Large intestine (tissue), 12 donors: ENCODE measurements around the gene FOXI1. TPM values are rescaled to one million over a fixed set of nuclear protein-coding genes. Genes with fewer than 3 reads are reported as not detected.

Source experiments
- DNase-seq, 2 donors: peaks; one replicate each; pipeline versions ENCODE4 v3.0.0 to v3.0.0-alpha.2; 2013
- H3K27ac ChIP-seq: one replicate; pipeline ENCODE4 v1.5.1; 2013; ENCODE audit warnings: low read length
- H3K27me3 ChIP-seq: 2 replicates; pipeline ENCODE4 v1.6.1; 2013; ENCODE audit warnings: low read length; ENCODE audit not compliant: control insufficient read depth, insufficient read depth
- H3K36me3 ChIP-seq: 2 replicates; pipeline ENCODE4 v1.6.1; 2013; ENCODE audit warnings: low read length; ENCODE audit not compliant: control insufficient read depth, insufficient read depth
- H3K4me1 ChIP-seq: one replicate; pipeline ENCODE4 v1.6.1; 2013; ENCODE audit warnings: low read length; ENCODE audit not compliant: control insufficient read depth, insufficient read depth
- H3K4me3 ChIP-seq: one replicate; pipeline ENCODE4 v1.5.1; 2013; ENCODE audit warnings: low read length
- H3K9me3 ChIP-seq: one replicate; pipeline ENCODE4 v1.6.1; 2013; ENCODE audit warnings: mild to moderate bottlenecking, low read depth, low read length, moderate library complexity; ENCODE audit not compliant: control insufficient read depth
- WGBS: methylation state at CpG from one replicate; pipeline ENCODE4 v1.1.5; 2013; ENCODE audit warnings: low lambda C conversion rate; ENCODE audit not compliant: insufficient coverage; 5-methylcytosine and 5-hydroxymethylcytosine counted together
- long read RNA-seq, 11 donors: transcript quantifications; one replicate each; lab custom pipeline, GENCODE V29; 2026
- polyA plus RNA-seq: library from polyadenylated mRNA; unstranded; fragments of 120-200 nt; gene quantifications from one replicate; pipeline ENCODE4 v1.2.1, GENCODE V29; 2013

The FOXI1 gene
- polyA plus RNA-seq: 0.03 TPM
- long read RNA-seq, donor 1: 0 reads
- long read RNA-seq, donor 2: 0 reads
- long read RNA-seq, donor 3: 0 reads
- long read RNA-seq, donor 4: 0 reads
- long read RNA-seq, donor 5: 0 reads
- long read RNA-seq, donor 6: 0 reads
- long read RNA-seq, donor 7: 0 reads
- long read RNA-seq, donor 8: 0 reads
- long read RNA-seq, donor 9: 0 reads
- long read RNA-seq, donor 10: 0 reads
- long read RNA-seq, donor 11: 0 reads

- Histone ChIP-seq H3K4me3 (no peak within 1 kb of the TSS), H3K9me3 (no peaks in the 10 kb centered on the region), H3K27me3 (no peaks in the 10 kb centered on the region), H3K4me1 (no peaks in the 10 kb centered on the region), H3K36me3 (no peaks in the 10 kb centered on the region), H3K27ac (no peak within 1 kb of the TSS)
- 14% methylated on average over 1 of the region's 53 CpGs for WGBS
- DNase-seq: peak in 1 of 2 donors; percentile 7
Measured at GRCh38 chr5:170105642-170106611, at the start of gene FOXI1. Gene FOXI1, plus strand, starts transcription at chr5:170105897. Its CDS starts 61 bp downstream, at chr5:170105958.

- no peak overlapping the region for H3K4me3 ChIP-seq
- no CpG with 5 or more reads among the region's 11 CpGs for WGBS
- no peak overlapping the region for H3K27ac ChIP-seq
- H3K27me3 ChIP-seq: no peaks in the 10 kb centered on the region
- no peaks in the 10 kb centered on the region for H3K36me3 ChIP-seq
- H3K9me3 ChIP-seq: no peaks in the 10 kb centered on the region
- no peaks in the 10 kb centered on the region for H3K4me1 ChIP-seq
- DNase-seq: no peak
Measured at GRCh38 chr5:170056561-170057267, 49.0 kb upstream of the FOXI1 start.

- Histone ChIP-seq H3K27me3 (no peaks in the 10 kb centered on the region), H3K27ac (no peak overlapping the region), H3K4me3 (no peak overlapping the region), H3K4me1 (no peaks in the 10 kb centered on the region), H3K9me3 (no peaks in the 10 kb centered on the region), H3K36me3 (no peaks in the 10 kb centered on the region)
- no peak for DNase-seq
- no CpG with 5 or more reads among the region's 11 CpGs for WGBS
Measured at GRCh38 chr5:170057311-170057710, 48.4 kb upstream of the FOXI1 start.

GRCh38 chr5:170059221-170059620 is 46.5 kb upstream of the FOXI1 start:
- Histone ChIP-seq H3K4me3 (no peak overlapping the region), H3K27me3 (no peaks in the 10 kb centered on the region), H3K4me1 (no peaks in the 10 kb centered on the region), H3K9me3 (no peaks in the 10 kb centered on the region), H3K27ac (no peak overlapping the region), H3K36me3 (no peaks in the 10 kb centered on the region)
- no peak for DNase-seq
- no CpG with 5 or more reads among the region's 1 CpG for WGBS

- Histone ChIP-seq H3K4me3 (no peak overlapping the region), H3K27me3 (no peaks in the 10 kb centered on the region), H3K36me3 (no peaks in the 10 kb centered on the region), H3K4me1 (no peaks in the 10 kb centered on the region), H3K27ac (no peak overlapping the region), H3K9me3 (no peaks in the 10 kb centered on the region)
- DNase-seq: no peak
Measured at GRCh38 chr5:170067152-170067551, 38.5 kb upstream of the FOXI1 start.

GRCh38 chr5:170067574-170068170 is 38.0 kb upstream of the FOXI1 start:
- no peak overlapping the region for H3K27ac ChIP-seq
- no peak overlapping the region for H3K4me3 ChIP-seq
- H3K27me3 ChIP-seq: no peaks in the 10 kb centered on the region
- no peak for DNase-seq
- no peaks in the 10 kb centered on the region for H3K4me1 ChIP-seq
- H3K36me3 ChIP-seq: no peaks in the 10 kb centered on the region
- no CpG with 5 or more reads among the region's 4 CpGs for WGBS
- H3K9me3 ChIP-seq: no peaks in the 10 kb centered on the region

GRCh38 chr5:170069512-170069911 is 36.2 kb upstream of the FOXI1 start:
- H3K36me3 ChIP-seq: no peaks in the 10 kb centered on the region
- no peaks in the 10 kb centered on the region for H3K4me1 ChIP-seq
- H3K27me3 ChIP-seq: peaks cover 2% of the 10 kb centered on the region
- no peaks in the 10 kb centered on the region for H3K9me3 ChIP-seq
- H3K4me3 ChIP-seq: no peak overlapping the region
- no peak for DNase-seq
- no peak overlapping the region for H3K27ac ChIP-seq
- WGBS: 80% methylated on average over 1 of the region's 5 CpGs

GRCh38 chr5:170070556-170071412 is 34.9 kb upstream of the FOXI1 start:
- no peak overlapping the region for H3K27ac ChIP-seq
- H3K27me3 ChIP-seq: peaks cover 4% of the 10 kb centered on the region
- no CpG with 5 or more reads among the region's 14 CpGs for WGBS
- H3K36me3 ChIP-seq: no peaks in the 10 kb centered on the region
- no peaks in the 10 kb centered on the region for H3K9me3 ChIP-seq
- no peaks in the 10 kb centered on the region for H3K4me1 ChIP-seq
- H3K4me3 ChIP-seq: no peak overlapping the region
- peak in 1 of 2 donors; percentile 22 for DNase-seq

- H3K4me1 ChIP-seq: no peaks in the 10 kb centered on the region
- no peak overlapping the region for H3K27ac ChIP-seq
- no CpG with 5 or more reads among the region's 2 CpGs for WGBS
- no peaks in the 10 kb centered on the region for H3K36me3 ChIP-seq
- no peak overlapping the region for H3K4me3 ChIP-seq
- H3K27me3 ChIP-seq: peaks cover 4% of the 10 kb centered on the region
- no peaks in the 10 kb centered on the region for H3K9me3 ChIP-seq
- no peak for DNase-seq
Measured at GRCh38 chr5:170071748-170072147, 33.9 kb upstream of the FOXI1 start.
